ENCODE data around the gene ACADL.

ACADL gene

GRCh38 chr2:210227290-210228088 lies 2.2 kb upstream of the ACADL start:
- TF ChIP-seq ZNF274 (IDR thresholded peaks at IDR 0.05; ENCODE audit: low read depth, low read length): no peak
- no peak overlapping the region for H3K4me3 ChIP-seq (ENCODE audit: low read length)

- no peak overlapping the region for H3K4me3 ChIP-seq (ENCODE audit: low read length)
- TF ChIP-seq ZNF274 (IDR thresholded peaks at IDR 0.05; ENCODE audit: low read depth, low read length): no peak
These were observed 976 bp upstream of the ACADL start for GRCh38 chr2:210226223-210226622.

GRCh38 chr2:210224591-210224940 lies 681 bp downstream of the ACADL start:
- no peak for TF ChIP-seq ZNF274 (IDR thresholded peaks at IDR 0.05; ENCODE audit: low read depth, low read length)

GRCh38 chr2:210215120-210215519 lies 10.1 kb downstream of the ACADL start:
- H3K4me3 ChIP-seq (ENCODE audit: low read length): no peak overlapping the region

More at GRCh38 chr2:210224591-210224940, 681 bp downstream of the ACADL start:
- H3K4me3 ChIP-seq (ENCODE audit: low read length): peak overlapping the region; percentile 52; the same call in 1 of the 2 replicates

GRCh38 chr2:210210185-210210584 lies 15.1 kb downstream of the ACADL start:
- TF ChIP-seq ZNF274 (IDR thresholded peaks at IDR 0.05; ENCODE audit: low read depth, low read length): no peak
- no peak overlapping the region for H3K4me3 ChIP-seq (ENCODE audit: low read length)

More at GRCh38 chr2:210215120-210215519, 10.1 kb downstream of the ACADL start:
- TF ChIP-seq ZNF274 (IDR thresholded peaks at IDR 0.05; ENCODE audit: low read depth, low read length): no peak

GRCh38 chr2:210207929-210208328 lies 17.3 kb downstream of the ACADL start:
- TF ChIP-seq ZNF274 (IDR thresholded peaks at IDR 0.05; ENCODE audit: low read depth, low read length): no peak
- H3K4me3 ChIP-seq (ENCODE audit: low read length): no peak overlapping the region

- no peak for TF ChIP-seq ZNF274 (IDR thresholded peaks at IDR 0.05; ENCODE audit: low read depth, low read length)
- no peak overlapping the region for H3K4me3 ChIP-seq (ENCODE audit: low read length)
These were observed 21.7 kb downstream of the ACADL start for GRCh38 chr2:210203558-210203957.

- H3K4me3 ChIP-seq (ENCODE audit: low read length): no peak overlapping the region
- TF ChIP-seq ZNF274 (IDR thresholded peaks at IDR 0.05; ENCODE audit: low read depth, low read length): no peak
These were observed 22.1 kb downstream of the ACADL start for GRCh38 chr2:210203147-210203546.

- no peak for TF ChIP-seq ZNF274 (IDR thresholded peaks at IDR 0.05; ENCODE audit: low read depth, low read length)
- H3K4me3 ChIP-seq (ENCODE audit: low read length): no peak overlapping the region
These were observed 25.4 kb downstream of the ACADL start for GRCh38 chr2:210199854-210200253.

GRCh38 chr2:210199186-210199765 lies 26.0 kb downstream of the ACADL start:
- no peak for TF ChIP-seq ZNF274 (IDR thresholded peaks at IDR 0.05; ENCODE audit: low read depth, low read length)
- H3K4me3 ChIP-seq (ENCODE audit: low read length): no peak overlapping the region

GRCh38 chr2:210198326-210198725 lies 26.9 kb downstream of the ACADL start:
- no peak for TF ChIP-seq ZNF274 (IDR thresholded peaks at IDR 0.05; ENCODE audit: low read depth, low read length)
- no peak overlapping the region for H3K4me3 ChIP-seq (ENCODE audit: low read length)

GRCh38 chr2:210197720-210198119 lies 27.5 kb downstream of the ACADL start:
- H3K4me3 ChIP-seq (ENCODE audit: low read length): no peak overlapping the region
- no peak for TF ChIP-seq ZNF274 (IDR thresholded peaks at IDR 0.05; ENCODE audit: low read depth, low read length)

GRCh38 chr2:210195101-210195852 lies 30.0 kb downstream of the ACADL start:
- no peak for TF ChIP-seq ZNF274 (IDR thresholded peaks at IDR 0.05; ENCODE audit: low read depth, low read length)
- no peak overlapping the region for H3K4me3 ChIP-seq (ENCODE audit: low read length)

- TF ChIP-seq ZNF274 (IDR thresholded peaks at IDR 0.05; ENCODE audit: low read depth, low read length): no peak
- no peak overlapping the region for H3K4me3 ChIP-seq (ENCODE audit: low read length)
These were observed 34.9 kb downstream of the ACADL start for GRCh38 chr2:210190345-210190744.

All from GM08714 (cell line).